Sigmoid colon (tissue), 7 donors: Measurements from ENCODE around the gene RPS6KA2. TPM values are rescaled to one million over a fixed set of nuclear protein-coding genes. Genes with fewer than 3 reads are reported as not detected.

Experiments used
- DNase-seq: peaks from one replicate; pipeline ENCODE4 v3.0.0-alpha.2; 2019
- H3K27ac ChIP-seq, 4 donors: fragments of 200-600 bp; sonication (generic); one replicate each; pipeline ENCODE4 v1.5.1; 2016 to 2019; ENCODE audit warnings: mild to moderate bottlenecking in 1 of 4
- H3K27me3 ChIP-seq, 3 donors: fragments of 200-600 bp; sonication (generic); one replicate each; pipeline ENCODE4 v1.5.1; 2019; ENCODE audit warnings: mild to moderate bottlenecking in 1 of 3
- H3K36me3 ChIP-seq, 4 donors: fragments of 200-600 bp; sonication (generic); one replicate each; pipeline ENCODE4 v1.5.1; 2016 to 2019
- H3K4me1 ChIP-seq, 4 donors: fragments of 200-600 bp; sonication (generic); one replicate each; pipeline ENCODE4 v1.5.1; 2017 to 2019
- H3K4me3 ChIP-seq, 4 donors: fragments of 200-600 bp; sonication (generic); one replicate each; pipeline ENCODE4 v1.5.1; 2017 to 2019; ENCODE audit warnings: mild to moderate bottlenecking in 2 of 4, moderate library complexity in 1 of 4
- H3K9me3 ChIP-seq, 4 donors: fragments of 200-600 bp in 3 of 4; sonication (generic) in 3 of 4; one replicate each; pipeline versions ENCODE4 v1.5.1 to v1.6.1; 2013 to 2019
- EP300 ChIP-seq, 4 donors: sonication (generic); formaldehyde crosslinking; IDR thresholded peaks; one replicate each; pipeline ENCODE4 v1.6.1; 2017; ENCODE audit warnings: antibody characterized with exemption in 4 of 4
- POLR2A ChIP-seq, 2 donors: fragments of 450-650 bp; IDR thresholded peaks; one replicate each; pipeline ENCODE4 v1.6.1; 2016; ENCODE audit warnings: antibody characterized with exemption in 2 of 2, mild to moderate bottlenecking in 2 of 2, moderate library complexity in 2 of 2
- POLR2AphosphoS5 ChIP-seq, 4 donors: sonication (generic); formaldehyde crosslinking; IDR thresholded peaks; one replicate each; pipeline ENCODE4 v1.6.1; 2017; ENCODE audit warnings: antibody characterized with exemption in 4 of 4
- WGBS, 2 donors: extraction: QIAGEN DNeasy Blood & Tissue Kit; methylation state at CpG; one replicate each; pipeline ENCODE4 v1.1.7; 2013; 5-methylcytosine and 5-hydroxymethylcytosine counted together
- intact Hi-C: fragments of 100-400 bp; cut with DNase I; formaldehyde crosslinking; loops from one replicate; pipeline ENCODE4 v1.15.1; 2023
- polyA plus RNA-seq, 3 donors: library from polyadenylated mRNA; stranded (reverse); fragments of 200-250 nt; gene quantifications; one replicate each; pipeline ENCODE4 v1.2.3, GENCODE V29; 2013
- small RNA-seq, 3 donors: library from RNA; depleted of rRNA; stranded (forward); fragments of <200 nt; gene quantifications; one replicate each; pipeline ENCODE3, GENCODE V24; 2016
- total RNA-seq, 4 donors: library from RNA; depleted of rRNA; stranded (reverse); fragments of >200 nt; gene quantifications; one replicate each; pipeline ENCODE4 v1.1.0, GENCODE V29; 2016
- TF ChIP-seq, protein P1 (sequence below), 4 experiments: fragments of 450-650 bp in 3 of 4; fragments of 200-600 bp in 1 of 4; IDR thresholded peaks; one replicate each; pipeline ENCODE4 v1.5.1; 2016 to 2019; ENCODE audit warnings: antibody characterized with exemption in 4 of 4, mild to moderate bottlenecking in 3 of 4, moderate library complexity in 2 of 4
- donor health status: healthy with polysubstance abuse.
- donor health status: Bipolar disorder and iron deficiency.
- donor health status: healthy.

The RPS6KA2 gene
- total and polyA plus RNA-seq, 7 donors = 6.5 to 44.7 (median 27.8) TPM

DNA sequence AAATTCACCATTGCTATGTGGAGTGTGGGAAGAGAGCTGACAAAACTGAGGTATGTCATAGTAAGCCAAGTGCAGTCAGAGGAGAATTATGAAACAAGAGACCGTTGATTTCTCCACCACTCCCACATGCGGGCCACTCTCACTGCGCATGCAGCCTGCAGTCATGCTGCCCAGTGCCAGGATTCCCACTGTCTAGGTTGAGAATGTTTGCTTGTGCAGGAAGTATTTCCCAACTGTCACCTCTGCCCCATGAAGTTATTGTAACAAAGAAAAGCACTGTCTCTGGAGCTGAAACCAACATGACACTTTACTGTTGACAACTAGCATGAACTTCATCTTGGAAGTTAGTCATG is 266.0 kb downstream of the RPS6KA2 start:
- Histone ChIP-seq H3K36me3 (peaks cover 0 to 13% (median 2%) of the 10 kb centered on the region in 4 donors), H3K27ac (no peak overlapping the region), H3K4me1 (peaks cover 0 to 20% (median 18%) of the 10 kb centered on the region in 4 donors), H3K4me3 (no peak overlapping the region), H3K27me3 (no peaks in the 10 kb centered on the region), H3K9me3 (no peaks in the 10 kb centered on the region)
- no peak for DNase-seq
- intact Hi-C loops = no loop called here
- 35 to 80% methylated on average over 3 of the region's 3 CpGs for WGBS, 2 donors
- TF ChIP-seq, protein P1, sequence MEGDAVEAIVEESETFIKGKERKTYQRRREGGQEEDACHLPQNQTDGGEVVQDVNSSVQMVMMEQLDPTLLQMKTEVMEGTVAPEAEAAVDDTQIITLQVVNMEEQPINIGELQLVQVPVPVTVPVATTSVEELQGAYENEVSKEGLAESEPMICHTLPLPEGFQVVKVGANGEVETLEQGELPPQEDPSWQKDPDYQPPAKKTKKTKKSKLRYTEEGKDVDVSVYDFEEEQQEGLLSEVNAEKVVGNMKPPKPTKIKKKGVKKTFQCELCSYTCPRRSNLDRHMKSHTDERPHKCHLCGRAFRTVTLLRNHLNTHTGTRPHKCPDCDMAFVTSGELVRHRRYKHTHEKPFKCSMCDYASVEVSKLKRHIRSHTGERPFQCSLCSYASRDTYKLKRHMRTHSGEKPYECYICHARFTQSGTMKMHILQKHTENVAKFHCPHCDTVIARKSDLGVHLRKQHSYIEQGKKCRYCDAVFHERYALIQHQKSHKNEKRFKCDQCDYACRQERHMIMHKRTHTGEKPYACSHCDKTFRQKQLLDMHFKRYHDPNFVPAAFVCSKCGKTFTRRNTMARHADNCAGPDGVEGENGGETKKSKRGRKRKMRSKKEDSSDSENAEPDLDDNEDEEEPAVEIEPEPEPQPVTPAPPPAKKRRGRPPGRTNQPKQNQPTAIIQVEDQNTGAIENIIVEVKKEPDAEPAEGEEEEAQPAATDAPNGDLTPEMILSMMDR (IDR thresholded peaks at IDR 0.05) = no peak
- TF ChIP-seq POLR2AphosphoS5 (IDR thresholded peaks at IDR 0.05) (no peak), EP300 (IDR thresholded peaks at IDR 0.05) (no peak), POLR2A (IDR thresholded peaks at IDR 0.05) (no peak)

DNA sequence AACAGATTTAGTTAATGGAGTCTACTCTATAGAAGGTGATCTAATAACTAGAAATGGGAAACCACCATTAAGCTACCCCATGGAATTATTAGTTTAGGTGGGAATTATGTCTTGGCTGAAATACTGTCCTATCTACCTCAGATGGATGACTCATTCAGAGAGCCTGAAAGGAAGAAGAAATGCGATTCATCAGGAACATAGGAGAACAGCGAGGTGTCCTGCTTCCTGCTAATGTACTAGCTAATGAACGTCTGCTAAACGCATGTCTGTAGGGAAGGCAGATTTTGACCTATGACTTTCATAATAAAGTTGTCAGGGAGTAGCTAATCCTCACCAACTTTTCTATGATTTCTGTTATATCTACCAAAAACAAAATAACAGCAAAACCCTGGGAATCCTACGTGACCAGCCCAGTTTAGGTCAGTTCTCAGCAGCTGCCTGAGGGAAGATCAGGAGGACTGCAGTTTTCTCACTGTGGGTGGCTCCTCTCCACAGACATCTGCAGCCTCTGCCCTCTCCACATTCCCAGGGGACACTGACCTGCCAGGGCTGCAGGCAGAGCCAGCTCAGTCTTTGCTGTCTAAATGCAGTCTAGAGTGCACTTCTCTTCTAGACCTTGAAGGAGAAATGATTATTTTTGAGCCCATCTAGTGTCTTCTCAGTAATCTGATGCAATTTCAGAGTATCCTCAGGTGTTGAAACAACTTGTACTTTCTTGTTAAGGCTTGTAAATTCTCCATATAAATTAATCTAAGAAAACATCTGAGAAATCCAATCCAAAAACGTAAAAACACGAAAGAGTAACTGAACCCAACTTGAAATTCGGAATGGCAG is 266.6 kb downstream of the RPS6KA2 start:
- intact Hi-C loops = no loop called here
- Histone ChIP-seq H3K27me3 (no peaks in the 10 kb centered on the region), H3K27ac (no peak overlapping the region), H3K9me3 (no peaks in the 10 kb centered on the region), H3K4me1 (peaks cover 0 to 18% (median 15%) of the 10 kb centered on the region in 4 donors), H3K4me3 (no peak overlapping the region), H3K36me3 (peaks cover 0 to 10% (median 0%) of the 10 kb centered on the region in 4 donors)
- TF ChIP-seq, protein P1 (IDR thresholded peaks at IDR 0.05) = no peak
- no peak for TF ChIP-seq POLR2A (IDR thresholded peaks at IDR 0.05)
- TF ChIP-seq POLR2AphosphoS5 (IDR thresholded peaks at IDR 0.05) = no peak
- TF ChIP-seq EP300 (IDR thresholded peaks at IDR 0.05) = no peak
- WGBS, 2 donors = 80 to 82% methylated on average over 8 of the region's 8 CpGs
- DNase-seq = no peak

Small RNA genes within 50 kb of the gene (small RNA-seq; reads per million reads assigned to genes)
- gene MIR1913 = 0 to 0.11 (median 0.06) reads per million in 3 donors

Other genes with a start within 250 kb of the RPS6KA2 start
- 10 to 100 TPM; 52.9 to 82.0 (median 78.3) TPM for gene MPC1, start 244.3 kb downstream of the RPS6KA2 start, total RNA-seq
- 100 to 1,000 TPM; 116 to 310 (median 161) TPM for gene MPC1, start 244.3 kb downstream of the RPS6KA2 start, polyA plus RNA-seq
- 1 to 10 TPM in 3 of 4 donors, under 1 TPM in 1; 0.66 to 3.0 (median 2.2) TPM for gene RAMACL, start 40.6 kb downstream of the RPS6KA2 start, total RNA-seq
- gene RAMACL, start 40.6 kb downstream of the RPS6KA2 start, polyA plus RNA-seq = under 1 TPM in 1 of 3 donors, not detected in 2; 0.34 TPM